K562 (cell line): ENCODE measurements around the gene RPL9. TPM values are rescaled to one million over a fixed set of nuclear protein-coding genes. Genes with fewer than 3 reads are reported as not detected.

ENCODE experiments used
- ATAC-seq: fragments of 200-7000 bp; cut with Tn5 transposase; 3 replicates; pipeline ENCODE4 v1.9.1; 2020; ENCODE audit warnings: moderate library complexity
- BruUV-seq: library from RNA; stranded (reverse); fragments of 400-500 nt; replicated peaks from 2 replicates; lab custom pipeline; 2021; lab: Mats Ljungman, UMichigan
- CTCF ChIA-PET: fragments of 300-600 bp; formaldehyde crosslinking; extraction: SDS; loops from one replicate; lab custom pipeline; 2021; ENCODE audit warnings: low intra/inter-chr PET ratio; lab: Yijun Ruan, JAX
- POLR2A ChIA-PET: fragments of 300-600, 350-650 bp; sonication (Branson Sonifier 250); formaldehyde crosslinking; extraction: SDS; loops from one replicate; lab custom pipeline; 2021; ENCODE audit warnings: antibody characterized with exemption, inconsistent platforms; lab: Yijun Ruan, JAX
- DNase-seq, 4 experiments: peaks; one replicate each; pipeline versions ENCODE4 v3.0.0 to v3.0.0-alpha.2; 2011 to 2018; ENCODE audit warnings: low spot score in 3 of 4, mixed read lengths in 3 of 4; ENCODE audit errors: extremely low read depth in 1 of 4
- FAIRE-seq: peaks from 2 replicates; lab custom pipeline; 2011; peaks lifted over from hg19 to GRCh38; lab: Jason Lieb, UNC
- H2AFZ ChIP-seq: 2 replicates; pipeline ENCODE4 v1.6.0; 2011; ENCODE audit warnings: low read depth, low read length, control low read depth, inconsistent platforms
- H3K27ac ChIP-seq: fragments of 200-600 bp; 3 replicates; pipeline ENCODE4 v1.8.0; 2011; ENCODE audit warnings: low read depth, mild to moderate bottlenecking, control low read depth, inconsistent platforms, low read length, moderate library complexity, mixed read lengths; ENCODE audit errors: extremely low read depth
- H3K27me3 ChIP-seq, 2 experiments: fragments of 300-600 bp in 1 of 2; 2 replicates in 1 of 2; 3 replicates in 1 of 2; pipeline versions ENCODE4 v1.6.0 to v1.8.0; 2011; ENCODE audit warnings: inconsistent platforms in 2 of 2, low read length in 2 of 2, mild to moderate bottlenecking in 1 of 2, mixed read lengths in 1 of 2, moderate library complexity in 1 of 2; ENCODE audit not compliant: control insufficient read depth in 2 of 2, insufficient read depth in 2 of 2
- H3K36me3 ChIP-seq: fragments of 300-600 bp; 3 replicates; pipeline ENCODE4 v1.8.0; 2011; ENCODE audit warnings: mild to moderate bottlenecking, low read length, inconsistent platforms; ENCODE audit not compliant: control insufficient read depth, insufficient read depth
- H3K4me1 ChIP-seq, 2 experiments: fragments of 200-600 bp in 1 of 2; replicated peaks in 1 of 2; 2 replicates in 1 of 2; 3 replicates in 1 of 2; pipeline versions ENCODE4 v1.5.1 to v1.8.0; 2011; ENCODE audit warnings: inconsistent platforms in 2 of 2, low read length in 2 of 2, mild to moderate bottlenecking in 1 of 2, mixed read lengths in 1 of 2, moderate library complexity in 1 of 2; ENCODE audit not compliant: control insufficient read depth in 2 of 2, insufficient read depth in 2 of 2
- H3K4me2 ChIP-seq: 2 replicates; pipeline ENCODE4 v1.6.1; 2011; ENCODE audit warnings: low read length, control low read depth, inconsistent platforms, mixed read lengths; ENCODE audit not compliant: insufficient read depth
- H3K4me3 ChIP-seq: fragments of 200-600 bp; sonication (generic), shearing (Covaris generic); 2 replicates; pipeline ENCODE4 v1.5.1; 2016; ENCODE audit warnings: control low read depth, inconsistent platforms
- H3K79me2 ChIP-seq: fragments of 200-600 bp; 3 replicates; pipeline ENCODE4 v1.8.0; 2011; ENCODE audit warnings: low read length, inconsistent platforms; ENCODE audit not compliant: control insufficient read depth, insufficient read depth
- H3K9ac ChIP-seq, 2 experiments: 2 replicates each; pipeline versions ENCODE4 v1.6.0 to v1.6.1; 2011; ENCODE audit warnings: low read depth in 2 of 2, low read length in 2 of 2, control low read depth in 1 of 2, inconsistent platforms in 1 of 2, mild to moderate bottlenecking in 1 of 2, mixed read lengths in 1 of 2; ENCODE audit not compliant: insufficient read depth in 1 of 2
- H3K9me1 ChIP-seq: one replicate; pipeline ENCODE4 v1.6.0; 2011; ENCODE audit warnings: inconsistent platforms, mild to moderate bottlenecking, low read length, moderate library complexity; ENCODE audit not compliant: control insufficient read depth, insufficient read depth
- H3K9me3 ChIP-seq: replicated peaks from 2 replicates; pipeline ENCODE4 v1.5.1; 2011; ENCODE audit warnings: low read depth, low read length, inconsistent platforms; ENCODE audit not compliant: control insufficient read depth, insufficient read depth
- H4K20me1 ChIP-seq: replicated peaks from 2 replicates; pipeline ENCODE4 v1.6.1; 2011; ENCODE audit warnings: low read length, inconsistent platforms, mixed read lengths; ENCODE audit not compliant: control insufficient read depth, insufficient read depth
- BACH1 ChIP-seq: fragments of 200-800 bp; sonication (Bioruptor generic); IDR thresholded peaks from 2 replicates; pipeline ENCODE4 v1.6.1; 2016; ENCODE audit warnings: missing genetic modification characterization, missing compliant biosample characterization
- NFE2L1 ChIP-seq: fragments of 450-650 bp; IDR thresholded peaks from 2 replicates; pipeline ENCODE4 v1.6.1; 2016; ENCODE audit warnings: missing genetic modification characterization, low read depth, mild to moderate bottlenecking, missing compliant biosample characterization, moderate library complexity, borderline replicate concordance
- POLR2G ChIP-seq: fragments of 200-400 bp; formaldehyde crosslinking; IDR thresholded peaks from 2 replicates; pipeline ENCODE4 v1.6.1; 2017; ENCODE audit warnings: low read depth, mild to moderate bottlenecking, antibody characterized with exemption, low read length, moderate library complexity
- RBM22 ChIP-seq: fragments of 200-400 bp; formaldehyde crosslinking; IDR thresholded peaks from 2 replicates; pipeline ENCODE4 v1.6.1; 2018; ENCODE audit warnings: low read length, low read depth; ENCODE audit not compliant: poor library complexity, severe bottlenecking
- SRSF7 ChIP-seq: fragments of 200-400 bp; formaldehyde crosslinking; optimal IDR thresholded peaks from 2 replicates; pipeline ENCODE3; 2017; ENCODE audit warnings: mild to moderate bottlenecking, low read depth, low read length
- ZC3H8 ChIP-seq: fragments of 450-650 bp; IDR thresholded peaks from 2 replicates; pipeline ENCODE4 v1.6.1; 2017
- ZEB2 ChIP-seq: fragments of 450-650 bp; IDR thresholded peaks from 2 replicates; pipeline ENCODE4 v1.6.1; 2016
- ZNF224 ChIP-seq: sonication (generic); formaldehyde crosslinking; IDR thresholded peaks from 2 replicates; pipeline ENCODE4 v1.8.0; 2022; ENCODE audit warnings: mild to moderate bottlenecking, missing genetic modification reagents
- in situ Hi-C: fragments of 300-500 bp; cut with MboI; formaldehyde crosslinking; loops from 4 replicates; pipeline ENCODE4 v1.15.0; 2018; ENCODE audit warnings: inconsistent platforms, mixed read lengths
- intact Hi-C: fragments of 100-400 bp; cut with micrococcal nuclease; formaldehyde crosslinking; loops from 2 replicates; pipeline ENCODE4 v1.14.2; 2022
- polyA plus RNA-seq, 8 experiments: library from polyadenylated mRNA; depleted of rRNA in 4 of 8; stranded (reverse) in 5 of 8; unstranded in 3 of 8; fragments of >200 nt; fragmentation: Nextera tagmentation in 2 of 8; fragmentation: Illumina TruSeq in 1 of 8; extraction: Ambion mirVana in 2 of 8; extraction: Trizol in 1 of 8; gene quantifications; 2 replicates each; pipeline versions ENCODE4 v1.2.1 to v1.2.3, GENCODE V29; 2011 to 2014; ENCODE audit warnings: inconsistent platforms in 1 of 8, missing spikeins in 1 of 8
- total RNA-seq, 7 experiments: library from RNA; depleted of rRNA in 6 of 7; stranded (reverse); fragments of >200 nt in 6 of 7; fragmentation: Illumina TruSeq in 2 of 7; extraction: Trizol in 2 of 7; gene quantifications; 2 replicates each; pipeline versions ENCODE4 v1.2.1 to v1.2.3, GENCODE V29; 2011 to 2021; ENCODE audit warnings: low replicate concordance in 1 of 7

RPL9 gene
- total and polyA plus RNA-seq, 9 of the 15 experiments (the other 6 are each of a cell fraction or from before 2014, with no cell fraction given), result 1,925 to 5,178 (median 3,033) TPM

- in situ Hi-C loops (no loop called here), intact Hi-C loops (no loop called here)
- TF ChIP-seq ZNF224 (CRISPR knock-in tag) (no peak), RBM22 (no peak), ZEB2 (no peak), BACH1 (0 out of 2 replicates have a peak, but pooled peaks have one; percentile 14), POLR2G (no peak), SRSF7 (no peak), NFE2L1 (no peak), ZC3H8 (no peak)
- Histone ChIP-seq H3K9ac (no peak overlapping the region), H3K36me3 (peaks cover 23% of the 10 kb centered on the region; the same call in 2 of the 3 replicates), H3K79me2 (no peaks in the 10 kb centered on the region), H3K4me2 (no peak overlapping the region), H3K9me3 (no peaks in the 10 kb centered on the region), H4K20me1 (no peaks in the 10 kb centered on the region), H3K27ac (no peak overlapping the region), H3K9me1 (no peaks in the 10 kb centered on the region), H2AFZ (no peak overlapping the region), H3K4me1 (no peaks in the 10 kb centered on the region), H3K27me3 (no peaks in the 10 kb centered on the region), H3K4me3 (no peak overlapping the region)
- no peak for DNase-seq
- CTCF ChIA-PET, result no interaction called here
- no TSS peak for BruUV-seq
- FAIRE-seq, result no peak
- POLR2A ChIA-PET, result interaction anchor here (1.3 kb wide), 1 partner anchor 11 kb away, joined by 3 read pairs; no protein-coding TSS in a partner anchor
- ATAC-seq, result no peak
Observed at GRCh38 chr4:39498727-39499020, 40.0 kb upstream of the RPL9 start.
